Stomach smooth muscle (tissue), 2 donors: ENCODE results near the gene SMPD1.

Experiments
- H3K27ac ChIP-seq: one replicate; pipeline ENCODE4 v1.7.0; 2013; ENCODE audit warnings: mild to moderate bottlenecking, low read length, inconsistent platforms
- H3K27me3 ChIP-seq, 2 donors: one replicate each; pipeline ENCODE4 v1.7.0; 2013; ENCODE audit warnings: low read length in 2 of 2; ENCODE audit not compliant: insufficient read depth in 2 of 2, control insufficient read depth in 1 of 2
- H3K36me3 ChIP-seq, 2 donors: one replicate each; pipeline ENCODE4 v1.7.0; 2013; ENCODE audit warnings: low read length in 2 of 2; ENCODE audit not compliant: control insufficient read depth in 2 of 2, insufficient read depth in 2 of 2
- H3K4me1 ChIP-seq: one replicate; pipeline ENCODE4 v1.7.0; 2013; ENCODE audit warnings: low read length; ENCODE audit not compliant: control insufficient read depth, insufficient read depth
- H3K4me3 ChIP-seq, 2 donors: one replicate each; pipeline ENCODE4 v1.7.0; 2013; ENCODE audit warnings: low read length in 2 of 2
- H3K9ac ChIP-seq, 2 donors: one replicate each; pipeline ENCODE4 v1.7.0; 2013; ENCODE audit warnings: low read length in 2 of 2, mild to moderate bottlenecking in 1 of 2
- H3K9me3 ChIP-seq, 2 donors: one replicate each; pipeline ENCODE4 v1.7.0; 2013; ENCODE audit warnings: low read length in 2 of 2; ENCODE audit not compliant: control insufficient read depth in 2 of 2
- donor health status: healthy.
- donor health status: Pancreatic carcinoma.

SMPD1 gene

GRCh38 chr11:6415797-6416196 lies 25.5 kb downstream of the SMPD1 start:
- Histone ChIP-seq H3K4me3 (no peak overlapping the region), H3K36me3 (no peaks in the 10 kb centered on the region), H3K4me1 (peaks cover 19% of the 10 kb centered on the region), H3K9ac (no peak overlapping the region), H3K27ac (no peak overlapping the region), H3K9me3 (no peaks in the 10 kb centered on the region), H3K27me3 (no peaks in the 10 kb centered on the region)

- H3K9me3 ChIP-seq = no peaks in the 10 kb centered on the region
- H3K27ac ChIP-seq = peak overlapping the region; percentile 66
- peaks cover 19% of the 10 kb centered on the region for H3K4me1 ChIP-seq
- peak overlapping the region; percentile 83 to 86 for H3K4me3 ChIP-seq
- no peaks in the 10 kb centered on the region for H3K27me3 ChIP-seq
- H3K9ac ChIP-seq = peak overlapping the region; percentile 68 to 90
- no peaks in the 10 kb centered on the region for H3K36me3 ChIP-seq
These were observed 27.8 kb downstream of the SMPD1 start for GRCh38 chr11:6417907-6418556.

DNA sequence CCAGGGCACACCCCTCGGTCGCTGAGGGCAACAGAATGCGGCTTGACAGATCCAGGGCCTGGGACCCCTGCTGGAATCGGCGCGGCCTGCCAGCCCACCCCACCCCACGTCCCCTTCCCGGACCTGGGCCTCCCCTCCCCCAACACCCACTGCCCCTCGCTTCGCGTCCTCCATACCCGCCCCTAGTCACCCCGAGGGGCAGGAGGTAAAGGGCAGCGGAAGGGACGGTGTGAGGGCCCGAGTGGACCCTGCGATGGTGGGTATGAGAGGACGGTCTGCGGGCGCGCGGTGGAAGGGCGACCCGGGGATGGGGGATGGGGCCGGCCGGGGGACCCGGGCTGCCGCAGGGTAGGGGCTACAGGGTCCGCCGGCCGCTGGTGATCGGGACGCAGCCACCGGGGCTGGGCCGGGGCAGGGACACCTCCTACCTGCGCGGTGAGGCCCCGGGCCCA lies 28.3 kb downstream of the SMPD1 start:
- Histone ChIP-seq H3K4me3 (peak overlapping the region; percentile 83 to 86), H3K4me1 (peaks cover 19% of the 10 kb centered on the region), H3K36me3 (no peaks in the 10 kb centered on the region), H3K9me3 (no peaks in the 10 kb centered on the region), H3K9ac (peak overlapping the region; percentile 69 to 90), H3K27ac (peak overlapping the region; percentile 87), H3K27me3 (no peaks in the 10 kb centered on the region)

DNA sequence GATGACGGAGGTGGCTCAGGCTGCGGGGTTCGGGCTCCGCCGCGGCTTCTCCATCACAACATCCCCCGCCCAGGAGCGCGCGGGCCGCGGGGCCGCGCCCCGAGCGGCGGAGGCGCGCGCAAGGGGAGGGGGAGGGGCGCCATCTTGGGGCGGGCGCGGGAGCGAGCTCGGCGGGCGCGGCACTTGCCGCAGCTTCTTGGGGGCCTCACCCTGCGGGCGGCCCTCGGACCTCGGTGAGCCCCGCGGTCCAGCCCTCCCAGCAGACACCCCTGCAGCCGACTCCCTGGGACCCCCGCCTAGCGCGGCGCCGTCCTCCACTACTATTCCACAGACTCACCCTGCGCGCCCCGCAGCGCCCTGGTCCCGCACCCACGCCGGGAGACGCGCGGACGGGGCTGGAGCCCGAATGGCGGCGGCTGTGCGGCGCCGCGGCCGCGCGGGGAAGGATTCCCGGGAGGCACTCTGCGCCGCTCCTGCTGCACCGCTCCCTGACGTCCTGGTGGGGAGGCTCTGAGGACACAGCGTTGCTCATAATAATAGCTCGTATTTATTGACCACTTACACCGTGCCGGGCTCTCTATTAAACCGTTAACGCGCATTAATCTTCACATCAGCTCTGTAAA lies 28.8 kb downstream of the SMPD1 start, which contains the start of gene APBB1:
TSS of gene APBB1 (minus strand) at position 86 of the 623 bp plus-strand sequence. CDS start 7,747 bp downstream, outside the sequence.
- Histone ChIP-seq H3K27me3 (no peaks in the 10 kb centered on the region), H3K4me3 (peak within 1 kb of the TSS; percentile 83 to 86), H3K36me3 (no peaks in the 10 kb centered on the region), H3K9me3 (no peaks in the 10 kb centered on the region), H3K27ac (peak within 1 kb of the TSS; percentile 87), H3K9ac (peak within 1 kb of the TSS; percentile 86 to 90), H3K4me1 (peaks cover 16% of the 10 kb centered on the region)

DNA sequence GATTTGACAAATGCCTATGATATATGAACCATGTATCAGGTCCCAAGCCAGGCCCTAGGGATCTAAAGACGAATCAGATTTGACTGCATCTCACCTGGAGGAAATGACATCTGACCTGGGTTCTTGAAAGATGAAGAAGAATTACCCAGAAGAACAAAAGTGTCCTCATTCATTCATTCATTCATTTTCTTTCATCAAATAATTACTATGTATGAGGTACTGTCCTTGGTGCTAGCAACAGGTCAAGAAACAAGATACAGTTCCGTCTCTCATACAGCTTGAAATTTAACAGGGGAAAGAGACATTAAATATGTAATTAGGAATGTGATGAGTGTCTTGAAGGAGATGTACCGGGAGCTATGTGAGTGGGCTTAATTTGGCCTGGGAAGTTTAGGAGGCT lies 30.4 kb downstream of the SMPD1 start:
- Histone ChIP-seq H3K4me1 (peaks cover 16% of the 10 kb centered on the region), H3K27ac (no peak overlapping the region), H3K4me3 (no peak overlapping the region), H3K9me3 (no peaks in the 10 kb centered on the region), H3K36me3 (no peaks in the 10 kb centered on the region), H3K9ac (peak overlapping the region in 1 of 2 donors; percentile 23), H3K27me3 (no peaks in the 10 kb centered on the region)

- Histone ChIP-seq H3K36me3 (no peaks in the 10 kb centered on the region), H3K27ac (no peak overlapping the region), H3K27me3 (no peaks in the 10 kb centered on the region), H3K9me3 (no peaks in the 10 kb centered on the region), H3K4me3 (no peak overlapping the region), H3K4me1 (no peaks in the 10 kb centered on the region), H3K9ac (no peak overlapping the region)
These were observed 37.2 kb downstream of the SMPD1 start for GRCh38 chr11:6427516-6427915.

GRCh38 chr11:6431861-6432260 lies 41.6 kb downstream of the SMPD1 start:
- Histone ChIP-seq H3K9me3 (no peaks in the 10 kb centered on the region), H3K27me3 (no peaks in the 10 kb centered on the region), H3K4me3 (no peak overlapping the region), H3K36me3 (peaks cover 0 to 2% of the 10 kb centered on the region in 2 donors), H3K27ac (no peak overlapping the region), H3K4me1 (no peaks in the 10 kb centered on the region), H3K9ac (no peak overlapping the region)

- Histone ChIP-seq H3K36me3 (peaks cover 0 to 2% of the 10 kb centered on the region in 2 donors), H3K4me3 (no peak overlapping the region), H3K9me3 (no peaks in the 10 kb centered on the region), H3K27me3 (no peaks in the 10 kb centered on the region), H3K4me1 (no peaks in the 10 kb centered on the region), H3K27ac (no peak overlapping the region), H3K9ac (no peak overlapping the region)
These were observed 43.9 kb downstream of the SMPD1 start for GRCh38 chr11:6433998-6434660.

DNA sequence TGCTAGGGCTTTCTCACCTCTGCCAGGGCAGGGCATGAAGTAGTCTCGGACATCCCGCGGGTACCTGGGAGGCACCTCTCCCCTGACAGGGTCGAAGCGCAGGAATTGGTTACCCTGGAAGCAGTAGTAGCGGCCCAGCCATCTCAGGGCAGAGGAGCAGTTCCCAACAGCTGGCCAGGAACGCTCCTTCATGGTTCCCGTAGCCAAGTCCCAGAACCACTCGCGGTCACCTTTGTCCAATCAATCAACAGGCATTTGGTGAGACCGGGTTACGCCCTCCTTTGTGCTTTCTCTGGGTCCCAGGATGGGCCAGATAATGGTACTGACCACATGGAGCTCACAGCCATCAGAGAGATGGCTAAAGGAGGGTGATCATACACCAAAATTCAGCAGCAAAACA lies 47.1 kb downstream of the SMPD1 start:
- H3K9me3 ChIP-seq = no peaks in the 10 kb centered on the region
- H3K4me1 ChIP-seq = peaks cover 3% of the 10 kb centered on the region
- H3K4me3 ChIP-seq = no peak overlapping the region
- H3K27ac ChIP-seq = no peak overlapping the region
- no peaks in the 10 kb centered on the region for H3K27me3 ChIP-seq
- H3K9ac ChIP-seq = no peak overlapping the region
- H3K36me3 ChIP-seq = peaks cover 0 to 2% of the 10 kb centered on the region in 2 donors

DNA sequence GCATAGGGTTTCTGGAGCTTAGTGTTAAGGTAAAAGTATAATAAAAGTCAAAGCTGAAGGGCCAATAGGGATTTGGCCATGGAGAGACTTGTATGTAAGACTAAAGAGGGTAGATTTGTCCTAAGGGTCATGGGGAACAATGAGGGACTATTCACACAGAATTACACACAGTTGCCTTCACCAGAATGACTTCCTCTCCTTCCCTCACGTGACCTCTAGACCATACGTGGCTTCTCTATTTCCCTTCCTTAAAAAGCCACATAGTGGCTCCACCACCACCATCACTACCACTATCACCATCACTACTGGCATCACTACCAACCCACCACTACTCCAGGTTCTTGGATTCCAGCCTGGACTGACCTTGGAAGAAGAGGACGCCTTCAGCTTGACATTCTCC lies 47.7 kb downstream of the SMPD1 start:
- no peak overlapping the region for H3K27ac ChIP-seq
- H3K9me3 ChIP-seq = no peaks in the 10 kb centered on the region
- H3K36me3 ChIP-seq = peaks cover 0 to 2% of the 10 kb centered on the region in 2 donors
- H3K9ac ChIP-seq = no peak overlapping the region
- no peaks in the 10 kb centered on the region for H3K27me3 ChIP-seq
- peaks cover 3% of the 10 kb centered on the region for H3K4me1 ChIP-seq
- no peak overlapping the region for H3K4me3 ChIP-seq
